ENCODE data around the gene DENND5A.

GRCh38 chr11:9125185-9125886 lies 139.8 kb downstream of the DENND5A start:
- no peak for TF ChIP-seq POLR2A (IDR thresholded peaks at IDR 0.05)
- no peak for TF ChIP-seq CTCF (IDR thresholded peaks at IDR 0.05 in 8 of 11, conservative IDR thresholded peaks at IDR 0.05 in 3 of 11)
